Mammary epithelial cell (primary cell): ENCODE data around the gene PRLHR.

Experiments used
- CTCF ChIP-seq, 2 donors: IDR thresholded peaks in 1 of 2; conservative IDR thresholded peaks in 1 of 2; 2 replicates each; pipeline ENCODE4 v1.5.1; 2011 to 2012; ENCODE audit warnings: inconsistent platforms in 2 of 2, low read length in 2 of 2, mild to moderate bottlenecking in 2 of 2, control low read depth in 1 of 2, low read depth in 1 of 2; ENCODE audit not compliant: insufficient read depth in 1 of 2; ENCODE audit errors: extremely low read depth in 1 of 2
- EZH2 ChIP-seq: IDR thresholded peaks from 2 replicates; pipeline ENCODE4 v1.6.1; 2012; ENCODE audit warnings: low read length, inconsistent platforms, borderline replicate concordance

GRCh38 chr10:118596426-118597124, 1.1 kb upstream of the PRLHR start:
- TF ChIP-seq CTCF (conservative IDR thresholded peaks at IDR 0.05 in 1 of 2, IDR thresholded peaks at IDR 0.05 in 1 of 2; ENCODE audit: extremely low read depth in 1 of 2, insufficient read depth in 1 of 2, low read depth in 1 of 2, low read length in 2 of 2) (no peak), EZH2 (no peak)
